Skin of body (tissue), 2 donors: ENCODE data around the gene SAA2. TPM values are rescaled to one million over a fixed set of nuclear protein-coding genes. Genes with fewer than 3 reads are reported as not detected.
"Not testable (repeated sequence)": the region's sequence is repeated elsewhere in the genome, so short reads cannot be mapped to it uniquely, and the experiment has no call there.

Experiments used
- DNase-seq: peaks from one replicate; lab custom pipeline; 2025; lab: John Stamatoyannopoulos, UW
- total RNA-seq: library from RNA; depleted of rRNA; stranded (reverse); fragments of >200 nt; gene quantifications from one replicate; pipeline ENCODE4 v1.2.3, GENCODE V29; 2014

Gene SAA2
- 0.69 TPM for total RNA-seq

- no peak for DNase-seq
Measured at GRCh38 chr11:18248561-18248960, at the start of gene SAA2. TSS of gene SAA2 (minus strand) at chr11:18248668. CDS start at chr11:18248011, 657 bp downstream.

GRCh38 chr11:18295316-18295715 is 46.8 kb upstream of the SAA2 start:
- DNase-seq, result no peak

- no peak for DNase-seq
Measured at GRCh38 chr11:18294862-18295261, 46.4 kb upstream of the SAA2 start.

GRCh38 chr11:18288911-18289310 is 40.4 kb upstream of the SAA2 start:
- no peak for DNase-seq

- no peak for DNase-seq
Measured at GRCh38 chr11:18285841-18286240, 37.4 kb upstream of the SAA2 start.

GRCh38 chr11:18282626-18283025 is 34.2 kb upstream of the SAA2 start:
- no peak for DNase-seq

- DNase-seq, result no peak
Measured at GRCh38 chr11:18280438-18281045, 32.1 kb upstream of the SAA2 start.

- DNase-seq, result no peak
Measured at GRCh38 chr11:18277565-18278271, 29.2 kb upstream of the SAA2 start.

- DNase-seq, result no peak
Measured at GRCh38 chr11:18271206-18271605, 22.7 kb upstream of the SAA2 start.

GRCh38 chr11:18270102-18270501 is 21.6 kb upstream of the SAA2 start:
- no peak for DNase-seq

GRCh38 chr11:18269252-18269651 is 20.8 kb upstream of the SAA2 start:
- not testable (repeated sequence) for DNase-seq

GRCh38 chr11:18267335-18268133 is 19.1 kb upstream of the SAA2 start:
- not testable (repeated sequence) for DNase-seq

GRCh38 chr11:18265949-18266348 is 17.5 kb upstream of the SAA2 start, which contains the start of gene SAA1:
TSS of gene SAA1 (plus strand) at chr11:18266264. CDS start at chr11:18266888, 624 bp downstream.
- DNase-seq, result no peak

- DNase-seq, result no peak
Measured at GRCh38 chr11:18264677-18265555, 16.4 kb upstream of the SAA2 start.

GRCh38 chr11:18264035-18264434 is 15.6 kb upstream of the SAA2 start:
- DNase-seq, result no peak

- DNase-seq, result not testable (repeated sequence)
Measured at GRCh38 chr11:18262681-18263350, 14.3 kb upstream of the SAA2 start.

- no peak for DNase-seq
Measured at GRCh38 chr11:18261721-18262120, 13.3 kb upstream of the SAA2 start.

GRCh38 chr11:18259259-18259658 is 10.8 kb upstream of the SAA2 start:
- DNase-seq, result no peak

- DNase-seq, result no peak
Measured at GRCh38 chr11:18254781-18255361, 6.4 kb upstream of the SAA2 start.

- DNase-seq, result no peak
Measured at GRCh38 chr11:18253778-18254338, 5.4 kb upstream of the SAA2 start.
